HEK293 (cell line): ENCODE measurements around the gene MEG3.

Source experiments
- GLI4 ChIP-seq: fragments of 450-650 bp; formaldehyde crosslinking; IDR thresholded peaks from 2 replicates; pipeline ENCODE4 v1.5.1; 2016; ENCODE audit warnings: missing biosample characterization, missing genetic modification characterization
- KLF16 ChIP-seq: fragments of 450-650 bp; formaldehyde crosslinking; IDR thresholded peaks from 2 replicates; pipeline ENCODE4 v1.5.1; 2017; ENCODE audit warnings: missing biosample characterization, missing genetic modification characterization
- YY2 ChIP-seq: fragments of 450-650 bp; formaldehyde crosslinking; IDR thresholded peaks from 2 replicates; pipeline ENCODE4 v1.5.1; 2016; ENCODE audit warnings: missing biosample characterization, missing genetic modification characterization
- ZNF10 ChIP-seq: fragments of 450-650 bp; formaldehyde crosslinking; IDR thresholded peaks from 2 replicates; pipeline ENCODE4 v1.5.1; 2017; ENCODE audit warnings: missing biosample characterization, missing genetic modification characterization
- ZNF174 ChIP-seq: fragments of 450-650 bp; formaldehyde crosslinking; IDR thresholded peaks from 2 replicates; pipeline ENCODE4 v1.5.0; 2017; ENCODE audit warnings: missing biosample characterization, mild to moderate bottlenecking, missing genetic modification characterization
- ZNF214 ChIP-seq: fragments of 450-650 bp; formaldehyde crosslinking; IDR thresholded peaks from 2 replicates; pipeline ENCODE4 v1.5.1; 2017; ENCODE audit warnings: missing biosample characterization, mild to moderate bottlenecking, missing genetic modification characterization, borderline replicate concordance
- ZNF248 ChIP-seq: fragments of 450-650 bp; formaldehyde crosslinking; IDR thresholded peaks from 2 replicates; pipeline ENCODE4 v1.5.1; 2017; ENCODE audit warnings: missing biosample characterization, missing genetic modification characterization
- ZNF292 ChIP-seq: fragments of 450-650 bp; formaldehyde crosslinking; IDR thresholded peaks from 2 replicates; pipeline ENCODE4 v1.5.1; 2016; ENCODE audit warnings: low read depth, missing biosample characterization, missing genetic modification characterization, borderline replicate concordance
- ZNF335 ChIP-seq: fragments of 450-650 bp; formaldehyde crosslinking; conservative IDR thresholded peaks from 2 replicates; pipeline ENCODE4 v1.5.1; 2016; ENCODE audit warnings: missing biosample characterization, missing genetic modification characterization
- ZNF596 ChIP-seq: fragments of 450-650 bp; IDR thresholded peaks from 2 replicates; pipeline ENCODE4 v1.5.0; 2018; ENCODE audit warnings: missing biosample characterization, mild to moderate bottlenecking, missing genetic modification characterization, moderate library complexity
- TF ChIP-seq, protein P1 (sequence below): fragments of 450-650 bp; formaldehyde crosslinking; IDR thresholded peaks from 2 replicates; pipeline ENCODE4 v1.5.1; 2016; ENCODE audit warnings: missing biosample characterization, missing genetic modification characterization
- TF ChIP-seq, protein P2 (sequence below): fragments of 450-650 bp; formaldehyde crosslinking; conservative IDR thresholded peaks from 2 replicates; pipeline ENCODE4 v1.5.1; 2016; ENCODE audit warnings: low read depth, missing biosample characterization, missing genetic modification characterization
- TF ChIP-seq, protein P3 (sequence below): IDR thresholded peaks from 2 replicates; pipeline ENCODE4 v1.6.1; 2011; ENCODE audit warnings: mild to moderate bottlenecking, low read depth, low read length, borderline replicate concordance

DNA sequence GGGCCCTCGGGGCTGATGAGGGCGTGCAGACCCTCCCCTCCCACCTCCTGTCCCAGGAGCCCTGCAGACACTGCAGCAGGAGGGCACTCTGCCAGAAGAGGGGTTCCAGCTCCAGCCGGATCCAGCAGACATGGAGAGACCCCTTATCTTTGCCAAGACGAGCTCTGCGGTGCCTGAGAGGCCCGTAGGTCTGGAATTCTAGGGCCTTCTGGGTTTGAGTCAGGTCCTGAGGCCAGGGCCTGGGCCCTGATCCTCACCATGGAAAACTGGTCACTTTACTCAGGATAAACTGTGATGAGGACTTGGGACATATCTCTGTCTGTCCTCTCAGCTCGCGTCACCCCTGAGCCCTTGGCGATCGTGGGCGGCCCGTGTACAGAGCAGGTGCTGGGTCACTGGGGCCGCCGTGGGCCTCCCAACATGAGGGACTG is 13.8 kb downstream of the MEG3 start:
- TF ChIP-seq, protein P1, sequence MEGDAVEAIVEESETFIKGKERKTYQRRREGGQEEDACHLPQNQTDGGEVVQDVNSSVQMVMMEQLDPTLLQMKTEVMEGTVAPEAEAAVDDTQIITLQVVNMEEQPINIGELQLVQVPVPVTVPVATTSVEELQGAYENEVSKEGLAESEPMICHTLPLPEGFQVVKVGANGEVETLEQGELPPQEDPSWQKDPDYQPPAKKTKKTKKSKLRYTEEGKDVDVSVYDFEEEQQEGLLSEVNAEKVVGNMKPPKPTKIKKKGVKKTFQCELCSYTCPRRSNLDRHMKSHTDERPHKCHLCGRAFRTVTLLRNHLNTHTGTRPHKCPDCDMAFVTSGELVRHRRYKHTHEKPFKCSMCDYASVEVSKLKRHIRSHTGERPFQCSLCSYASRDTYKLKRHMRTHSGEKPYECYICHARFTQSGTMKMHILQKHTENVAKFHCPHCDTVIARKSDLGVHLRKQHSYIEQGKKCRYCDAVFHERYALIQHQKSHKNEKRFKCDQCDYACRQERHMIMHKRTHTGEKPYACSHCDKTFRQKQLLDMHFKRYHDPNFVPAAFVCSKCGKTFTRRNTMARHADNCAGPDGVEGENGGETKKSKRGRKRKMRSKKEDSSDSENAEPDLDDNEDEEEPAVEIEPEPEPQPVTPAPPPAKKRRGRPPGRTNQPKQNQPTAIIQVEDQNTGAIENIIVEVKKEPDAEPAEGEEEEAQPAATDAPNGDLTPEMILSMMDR (tag by site-specific recombination): no peak
- TF ChIP-seq ZNF335 (tag by site-specific recombination) (no peak), ZNF174 (tag by site-specific recombination) (no peak), YY2 (tag by site-specific recombination) (no peak), KLF16 (tag by site-specific recombination) (no peak), ZNF248 (tag by site-specific recombination) (no peak), ZNF292 (no peak), ZNF10 (tag by site-specific recombination) (no peak), ZNF596 (tag by site-specific recombination) (no peak), ZNF214 (tag by site-specific recombination) (no peak), GLI4 (no peak)
- TF ChIP-seq, protein P2, sequence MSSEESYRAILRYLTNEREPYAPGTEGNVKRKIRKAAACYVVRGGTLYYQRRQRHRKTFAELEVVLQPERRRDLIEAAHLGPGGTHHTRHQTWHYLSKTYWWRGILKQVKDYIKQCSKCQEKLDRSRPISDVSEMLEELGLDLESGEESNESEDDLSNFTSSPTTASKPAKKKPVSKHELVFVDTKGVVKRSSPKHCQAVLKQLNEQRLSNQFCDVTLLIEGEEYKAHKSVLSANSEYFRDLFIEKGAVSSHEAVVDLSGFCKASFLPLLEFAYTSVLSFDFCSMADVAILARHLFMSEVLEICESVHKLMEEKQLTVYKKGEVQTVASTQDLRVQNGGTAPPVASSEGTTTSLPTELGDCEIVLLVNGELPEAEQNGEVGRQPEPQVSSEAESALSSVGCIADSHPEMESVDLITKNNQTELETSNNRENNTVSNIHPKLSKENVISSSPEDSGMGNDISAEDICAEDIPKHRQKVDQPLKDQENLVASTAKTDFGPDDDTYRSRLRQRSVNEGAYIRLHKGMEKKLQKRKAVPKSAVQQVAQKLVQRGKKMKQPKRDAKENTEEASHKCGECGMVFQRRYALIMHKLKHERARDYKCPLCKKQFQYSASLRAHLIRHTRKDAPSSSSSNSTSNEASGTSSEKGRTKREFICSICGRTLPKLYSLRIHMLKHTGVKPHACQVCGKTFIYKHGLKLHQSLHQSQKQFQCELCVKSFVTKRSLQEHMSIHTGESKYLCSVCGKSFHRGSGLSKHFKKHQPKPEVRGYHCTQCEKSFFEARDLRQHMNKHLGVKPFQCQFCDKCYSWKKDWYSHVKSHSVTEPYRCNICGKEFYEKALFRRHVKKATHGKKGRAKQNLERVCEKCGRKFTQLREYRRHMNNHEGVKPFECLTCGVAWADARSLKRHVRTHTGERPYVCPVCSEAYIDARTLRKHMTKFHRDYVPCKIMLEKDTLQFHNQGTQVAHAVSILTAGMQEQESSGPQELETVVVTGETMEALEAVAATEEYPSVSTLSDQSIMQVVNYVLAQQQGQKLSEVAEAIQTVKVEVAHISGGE (tag by site-specific recombination): no peak
- TF ChIP-seq, protein P3, sequence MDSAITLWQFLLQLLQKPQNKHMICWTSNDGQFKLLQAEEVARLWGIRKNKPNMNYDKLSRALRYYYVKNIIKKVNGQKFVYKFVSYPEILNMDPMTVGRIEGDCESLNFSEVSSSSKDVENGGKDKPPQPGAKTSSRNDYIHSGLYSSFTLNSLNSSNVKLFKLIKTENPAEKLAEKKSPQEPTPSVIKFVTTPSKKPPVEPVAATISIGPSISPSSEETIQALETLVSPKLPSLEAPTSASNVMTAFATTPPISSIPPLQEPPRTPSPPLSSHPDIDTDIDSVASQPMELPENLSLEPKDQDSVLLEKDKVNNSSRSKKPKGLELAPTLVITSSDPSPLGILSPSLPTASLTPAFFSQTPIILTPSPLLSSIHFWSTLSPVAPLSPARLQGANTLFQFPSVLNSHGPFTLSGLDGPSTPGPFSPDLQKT: no peak
